H9 (cell line): Measurements from ENCODE around the gene IER5L. TPM values are rescaled to one million over a fixed set of nuclear protein-coding genes. Genes with fewer than 3 reads are reported as not detected.

Source experiments
- DNase-seq: peaks from one replicate; pipeline ENCODE4 v3.0.0-alpha.2; 2017
- H2AFZ ChIP-seq: one replicate; pipeline ENCODE4 v1.6.1; 2013; ENCODE audit warnings: mild to moderate bottlenecking, low read length, control low read depth, moderate library complexity
- H2AK5ac ChIP-seq: 2 replicates; pipeline ENCODE4 v1.6.1; 2013; ENCODE audit warnings: low read length, control low read depth, mixed read lengths; ENCODE audit not compliant: insufficient read length
- H2BK120ac ChIP-seq: one replicate; pipeline ENCODE4 v1.6.1; 2013; ENCODE audit warnings: low read depth, mild to moderate bottlenecking, low read length, control low read depth, inconsistent platforms; ENCODE audit not compliant: poor library complexity, severe bottlenecking
- H2BK12ac ChIP-seq: 2 replicates; pipeline ENCODE4 v1.6.1; 2013; ENCODE audit warnings: low read length, control low read depth, mixed read lengths, low read depth; ENCODE audit not compliant: insufficient read length
- H2BK15ac ChIP-seq: 2 replicates; pipeline ENCODE4 v1.6.1; 2013; ENCODE audit warnings: low read depth, low read length, control low read depth
- H2BK20ac ChIP-seq: one replicate; pipeline ENCODE4 v1.6.1; 2013; ENCODE audit warnings: low read depth, mild to moderate bottlenecking, low read length, control low read depth, inconsistent platforms; ENCODE audit not compliant: poor library complexity, severe bottlenecking
- H2BK5ac ChIP-seq: 2 replicates; pipeline ENCODE4 v1.6.1; 2013; ENCODE audit warnings: low read length, control low read depth, mixed read lengths; ENCODE audit not compliant: insufficient read length
- H3K14ac ChIP-seq: 2 replicates; pipeline ENCODE4 v1.6.1; 2013; ENCODE audit warnings: low read length, control low read depth; ENCODE audit not compliant: insufficient read depth
- H3K18ac ChIP-seq: 2 replicates; pipeline ENCODE4 v1.6.1; 2013; ENCODE audit warnings: low read depth, mild to moderate bottlenecking, mixed read lengths, low read length, control low read depth; ENCODE audit not compliant: insufficient read length
- H3K23ac ChIP-seq: 2 replicates; pipeline ENCODE4 v1.6.1; 2013; ENCODE audit warnings: low read length, control low read depth, mixed read lengths, low read depth; ENCODE audit not compliant: insufficient read length
- H3K23me2 ChIP-seq: 2 replicates; pipeline ENCODE4 v1.6.1; 2013; ENCODE audit warnings: low read depth, mild to moderate bottlenecking, mixed read lengths, low read length, control low read depth; ENCODE audit not compliant: insufficient read length, poor library complexity, severe bottlenecking
- H3K27ac ChIP-seq: 2 replicates; pipeline ENCODE4 v1.5.1; 2013; ENCODE audit warnings: low read length, control low read depth, mixed read lengths, low read depth; ENCODE audit not compliant: insufficient read length
- H3K27me3 ChIP-seq: 2 replicates; pipeline ENCODE4 v1.6.1; 2013; ENCODE audit warnings: low read length, control low read depth, inconsistent platforms; ENCODE audit not compliant: insufficient read depth
- H3K4ac ChIP-seq: 2 replicates; pipeline ENCODE4 v1.6.1; 2013; ENCODE audit warnings: low read depth, mild to moderate bottlenecking, control low read depth, inconsistent platforms, low read length, moderate library complexity
- H3K4me1 ChIP-seq: 2 replicates; pipeline ENCODE4 v1.6.1; 2013; ENCODE audit warnings: low read length, control low read depth, inconsistent platforms; ENCODE audit not compliant: insufficient read depth
- H3K4me2 ChIP-seq: 2 replicates; pipeline ENCODE4 v1.6.1; 2013; ENCODE audit warnings: low read length, control low read depth, mixed read lengths; ENCODE audit not compliant: insufficient read length, insufficient read depth
- H3K56ac ChIP-seq: 2 replicates; pipeline ENCODE4 v1.6.1; 2013; ENCODE audit warnings: low read depth, mild to moderate bottlenecking, mixed read lengths, low read length, control low read depth; ENCODE audit not compliant: insufficient read length
- H3K79me1 ChIP-seq: 2 replicates; pipeline ENCODE4 v1.6.1; 2013; ENCODE audit warnings: low read depth, mild to moderate bottlenecking, moderate library complexity, low read length, control low read depth, inconsistent platforms; ENCODE audit not compliant: insufficient read depth, poor library complexity, severe bottlenecking
- H3K79me2 ChIP-seq: 2 replicates; pipeline ENCODE4 v1.6.1; 2013; ENCODE audit warnings: low read length, control low read depth, inconsistent platforms; ENCODE audit not compliant: insufficient read depth
- H3K9ac ChIP-seq: 2 replicates; pipeline ENCODE4 v1.6.1; 2013; ENCODE audit warnings: low read length, control low read depth, mixed read lengths; ENCODE audit not compliant: insufficient read length; ENCODE audit errors: extremely low read depth
- H3K9me3 ChIP-seq: one replicate; pipeline ENCODE4 v1.6.1; 2013; ENCODE audit warnings: low read depth, low read length, inconsistent platforms; ENCODE audit not compliant: control insufficient read depth
- H3T11ph ChIP-seq: one replicate; pipeline ENCODE4 v1.6.1; 2013; ENCODE audit warnings: mild to moderate bottlenecking, low read length, control low read depth, inconsistent platforms
- H4K20me1 ChIP-seq: one replicate; pipeline ENCODE4 v1.6.1; 2013; ENCODE audit not compliant: control insufficient read depth, insufficient read length, insufficient read depth
- H4K5ac ChIP-seq: 2 replicates; pipeline ENCODE4 v1.6.1; 2013; ENCODE audit warnings: low read depth, mild to moderate bottlenecking, mixed read lengths, low read length, control low read depth; ENCODE audit not compliant: insufficient read length
- H4K8ac ChIP-seq: replicated peaks from 2 replicates; pipeline ENCODE4 v1.6.1; 2013; ENCODE audit warnings: low read length, control low read depth, mixed read lengths, low read depth; ENCODE audit not compliant: insufficient read length
- H4K91ac ChIP-seq: 2 replicates; pipeline ENCODE4 v1.6.1; 2013; ENCODE audit warnings: low read depth, mild to moderate bottlenecking, moderate library complexity, mixed read lengths, low read length, control low read depth; ENCODE audit not compliant: insufficient read length
- H3K27ac Mint-ChIP-seq, 3 experiments: 2 replicates in 2 of 3; 3 replicates in 1 of 3; pipeline ENCODE4 v1.8.0; 2020 to 2021; ENCODE audit warnings: mixed read lengths in 3 of 3, mild to moderate bottlenecking in 1 of 3, moderate library complexity in 1 of 3
- H3K27me3 Mint-ChIP-seq: 2 replicates; pipeline ENCODE4 v1.8.0; 2021; ENCODE audit warnings: low read depth, mild to moderate bottlenecking, moderate library complexity, mixed read lengths
- H3K36me3 Mint-ChIP-seq, 3 experiments: 2 replicates in 2 of 3; 3 replicates in 1 of 3; pipeline ENCODE4 v1.8.0; 2020 to 2021; ENCODE audit warnings: low read depth in 3 of 3, mixed read lengths in 3 of 3; ENCODE audit not compliant: insufficient read depth in 1 of 3
- H3K4me1 Mint-ChIP-seq, 2 experiments: 2 replicates each; pipeline ENCODE4 v1.8.0; 2020; ENCODE audit warnings: mixed read lengths in 2 of 2
- H3K4me3 Mint-ChIP-seq, 2 experiments: 2 replicates in 1 of 2; 3 replicates in 1 of 2; pipeline ENCODE4 v1.8.0; 2020 to 2021; ENCODE audit warnings: mild to moderate bottlenecking in 2 of 2, mixed read lengths in 2 of 2, moderate library complexity in 1 of 2
- H3K9me3 Mint-ChIP-seq, 2 experiments: 2 replicates in 1 of 2; 3 replicates in 1 of 2; pipeline ENCODE4 v1.8.0; 2020; ENCODE audit warnings: mild to moderate bottlenecking in 2 of 2, mixed read lengths in 2 of 2, moderate library complexity in 1 of 2
- WGBS: extraction: QIAGEN DNeasy Blood & Tissue Kit; methylation state at CpG from one replicate; pipeline ENCODE4 v1.1.7; 2013; ENCODE audit warnings: missing lambda C conversion rate, low lambda C conversion rate, mixed read lengths; ENCODE audit not compliant: insufficient read length; ENCODE audit errors: extremely low coverage; 5-methylcytosine and 5-hydroxymethylcytosine counted together
- total RNA-seq: library from RNA; stranded (reverse); gene quantifications from 2 replicates; pipeline ENCODE4 v1.2.1, GENCODE V29; 2021
- TF ChIP-seq, protein P1 (sequence below): fragments of 200-600 bp; sonication (generic); conservative IDR thresholded peaks from 3 replicates; pipeline ENCODE4 v1.8.0; 2021; ENCODE audit warnings: antibody characterized with exemption, mild to moderate bottlenecking

Gene IER5L
- total RNA-seq, 1 experiment from 2014 or later, result 1.0 TPM

DNA sequence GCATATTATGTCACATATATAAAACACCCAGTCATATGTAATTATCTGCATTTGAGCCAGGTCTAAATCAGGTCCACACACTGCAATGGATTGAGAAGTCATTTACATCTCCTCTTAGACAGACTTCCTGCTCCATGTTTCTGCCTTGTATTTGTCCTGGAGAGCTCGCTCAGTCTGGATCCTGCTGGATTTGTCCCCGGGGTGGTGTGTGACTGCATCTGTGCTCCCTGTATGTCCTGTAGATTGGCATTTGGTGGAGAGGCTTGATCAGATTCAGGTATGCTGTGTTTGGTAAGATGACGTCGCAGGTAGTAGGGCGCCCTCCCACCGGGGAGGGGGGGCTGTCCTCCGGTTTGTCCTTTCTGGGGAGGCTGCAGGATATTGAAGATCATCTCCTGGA, 33.6 kb upstream of the IER5L start:
- H3K4ac ChIP-seq, result no peak overlapping the region
- Mint-ChIP-seq H3K9me3 (no peaks in the 10 kb centered on the region; a peak in 1 of 5 replicates), H3K27me3 (no peaks in the 10 kb centered on the region; the same call in 1 of the 2 replicates), H3K36me3 (peaks cover 0 to 12% (median 9%) of the 10 kb centered on the region in 3 experiments; a peak in 4 of 7 replicates), H3K4me3 (no peak overlapping the region), H3K27ac (peak overlapping the region in 2 of 3 experiments; percentile 6 to 30; a peak in 2 of 7 replicates), H3K4me1 (peaks cover 30 to 44% of the 10 kb centered on the region in 2 experiments)
- H3K27ac ChIP-seq, result no peak overlapping the region
- no peak overlapping the region for H4K5ac ChIP-seq
- H4K20me1 ChIP-seq, result peaks cover 2% of the 10 kb centered on the region
- no peaks in the 10 kb centered on the region for H3K9me3 ChIP-seq
- H2AFZ ChIP-seq, result no peak overlapping the region
- TF ChIP-seq, protein P1, sequence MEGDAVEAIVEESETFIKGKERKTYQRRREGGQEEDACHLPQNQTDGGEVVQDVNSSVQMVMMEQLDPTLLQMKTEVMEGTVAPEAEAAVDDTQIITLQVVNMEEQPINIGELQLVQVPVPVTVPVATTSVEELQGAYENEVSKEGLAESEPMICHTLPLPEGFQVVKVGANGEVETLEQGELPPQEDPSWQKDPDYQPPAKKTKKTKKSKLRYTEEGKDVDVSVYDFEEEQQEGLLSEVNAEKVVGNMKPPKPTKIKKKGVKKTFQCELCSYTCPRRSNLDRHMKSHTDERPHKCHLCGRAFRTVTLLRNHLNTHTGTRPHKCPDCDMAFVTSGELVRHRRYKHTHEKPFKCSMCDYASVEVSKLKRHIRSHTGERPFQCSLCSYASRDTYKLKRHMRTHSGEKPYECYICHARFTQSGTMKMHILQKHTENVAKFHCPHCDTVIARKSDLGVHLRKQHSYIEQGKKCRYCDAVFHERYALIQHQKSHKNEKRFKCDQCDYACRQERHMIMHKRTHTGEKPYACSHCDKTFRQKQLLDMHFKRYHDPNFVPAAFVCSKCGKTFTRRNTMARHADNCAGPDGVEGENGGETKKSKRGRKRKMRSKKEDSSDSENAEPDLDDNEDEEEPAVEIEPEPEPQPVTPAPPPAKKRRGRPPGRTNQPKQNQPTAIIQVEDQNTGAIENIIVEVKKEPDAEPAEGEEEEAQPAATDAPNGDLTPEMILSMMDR, result no peak
- H2BK5ac ChIP-seq, result no peak overlapping the region
- H3K56ac ChIP-seq, result no peak overlapping the region
- no peak overlapping the region for H2BK20ac ChIP-seq
- H2AK5ac ChIP-seq, result no peak overlapping the region
- H3T11ph ChIP-seq, result no peak overlapping the region
- peaks cover 7% of the 10 kb centered on the region for H3K23me2 ChIP-seq
- no peak overlapping the region for H4K8ac ChIP-seq
- no peak overlapping the region for H2BK120ac ChIP-seq
- peaks cover 3% of the 10 kb centered on the region; the same call in 1 of the 2 replicates for H3K79me2 ChIP-seq
- no peak overlapping the region for H3K23ac ChIP-seq
- H2BK15ac ChIP-seq, result no peak overlapping the region
- no CpG with 5 or more reads among the region's 7 CpGs for WGBS
- no peak overlapping the region for H3K9ac ChIP-seq
- no peak overlapping the region for H3K4me2 ChIP-seq
- no peak overlapping the region for H2BK12ac ChIP-seq
- H3K4me1 ChIP-seq, result no peaks in the 10 kb centered on the region; the same call in 1 of the 2 replicates
- no peak overlapping the region for H3K14ac ChIP-seq
- H3K18ac ChIP-seq, result no peak overlapping the region
- no peak overlapping the region for H4K91ac ChIP-seq
- H3K79me1 ChIP-seq, result no peaks in the 10 kb centered on the region
- H3K27me3 ChIP-seq, result no peaks in the 10 kb centered on the region
- no peak for DNase-seq
